ENCODE measurements around the gene C1orf226.

C1orf226 gene

DNA sequence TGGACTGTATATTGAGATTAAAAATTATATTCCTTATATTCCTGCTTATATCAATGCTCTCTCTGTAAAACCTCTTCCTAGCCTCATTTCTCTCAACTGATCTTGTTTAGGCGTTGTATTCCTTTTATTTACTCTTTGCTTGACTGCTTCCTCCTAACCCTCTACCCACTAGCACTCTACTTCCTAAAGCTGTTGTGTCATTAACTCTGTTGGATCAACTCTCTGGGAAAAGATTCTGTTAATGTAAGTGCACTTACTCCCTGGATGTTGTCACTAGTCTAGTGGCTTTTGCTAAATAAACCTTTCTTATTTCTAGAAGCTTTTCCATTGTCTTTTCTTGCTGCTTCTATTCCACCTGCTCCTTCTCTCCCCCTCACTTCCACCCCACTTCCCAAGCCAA lies 11.4 kb upstream of the C1orf226 start:
- no peak for DNase-seq (ENCODE audit: low read depth)
- no peak overlapping the region for H3K4me3 ChIP-seq (ENCODE audit: low read depth, low read length)
- TF ChIP-seq, protein P1, sequence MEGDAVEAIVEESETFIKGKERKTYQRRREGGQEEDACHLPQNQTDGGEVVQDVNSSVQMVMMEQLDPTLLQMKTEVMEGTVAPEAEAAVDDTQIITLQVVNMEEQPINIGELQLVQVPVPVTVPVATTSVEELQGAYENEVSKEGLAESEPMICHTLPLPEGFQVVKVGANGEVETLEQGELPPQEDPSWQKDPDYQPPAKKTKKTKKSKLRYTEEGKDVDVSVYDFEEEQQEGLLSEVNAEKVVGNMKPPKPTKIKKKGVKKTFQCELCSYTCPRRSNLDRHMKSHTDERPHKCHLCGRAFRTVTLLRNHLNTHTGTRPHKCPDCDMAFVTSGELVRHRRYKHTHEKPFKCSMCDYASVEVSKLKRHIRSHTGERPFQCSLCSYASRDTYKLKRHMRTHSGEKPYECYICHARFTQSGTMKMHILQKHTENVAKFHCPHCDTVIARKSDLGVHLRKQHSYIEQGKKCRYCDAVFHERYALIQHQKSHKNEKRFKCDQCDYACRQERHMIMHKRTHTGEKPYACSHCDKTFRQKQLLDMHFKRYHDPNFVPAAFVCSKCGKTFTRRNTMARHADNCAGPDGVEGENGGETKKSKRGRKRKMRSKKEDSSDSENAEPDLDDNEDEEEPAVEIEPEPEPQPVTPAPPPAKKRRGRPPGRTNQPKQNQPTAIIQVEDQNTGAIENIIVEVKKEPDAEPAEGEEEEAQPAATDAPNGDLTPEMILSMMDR (conservative IDR thresholded peaks at IDR 0.05; ENCODE audit: low read depth, low read length) = no peak

DNA sequence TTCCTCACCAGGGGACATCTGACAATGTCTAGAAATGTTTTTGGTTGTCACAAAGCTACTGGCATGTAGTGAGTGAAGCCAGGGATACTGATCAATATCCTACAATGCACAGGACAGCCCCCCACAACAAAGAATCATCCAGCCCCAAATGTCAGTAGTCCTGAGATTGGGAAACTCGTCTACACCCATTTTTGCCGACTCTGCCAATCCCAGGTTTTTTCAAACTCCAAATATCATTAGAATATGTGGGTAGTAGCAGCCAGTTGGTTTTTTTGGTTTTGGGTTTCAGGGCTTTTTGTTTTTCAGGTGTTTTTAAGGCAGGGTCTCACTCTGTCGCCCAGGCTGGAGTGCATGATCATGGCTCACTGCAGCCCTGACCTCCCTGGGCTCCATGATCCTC lies 10.8 kb upstream of the C1orf226 start:
- TF ChIP-seq, protein P1 (conservative IDR thresholded peaks at IDR 0.05; ENCODE audit: low read depth, low read length) = no peak
- H3K4me3 ChIP-seq (ENCODE audit: low read depth, low read length) = no peak overlapping the region
- DNase-seq (ENCODE audit: low read depth) = no peak

DNA sequence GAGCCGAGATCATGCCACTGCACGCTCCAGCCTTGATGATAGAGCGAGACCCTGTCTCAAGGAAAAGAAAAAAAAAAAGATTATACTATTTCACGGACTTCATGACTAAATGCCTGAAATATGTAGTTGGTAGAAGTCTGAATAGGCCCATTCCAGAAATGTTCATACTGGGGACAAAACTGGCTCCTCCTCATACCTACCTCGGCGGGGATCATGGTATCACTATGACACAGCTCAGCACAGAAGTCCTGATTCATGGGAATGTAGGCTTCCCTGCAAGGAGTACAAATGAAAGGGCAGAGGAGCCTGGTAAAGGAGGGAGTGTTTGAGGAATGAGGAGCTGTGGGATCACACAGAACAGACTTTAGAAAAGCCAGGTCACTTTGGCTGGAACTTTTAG lies 9.9 kb upstream of the C1orf226 start:
- TF ChIP-seq, protein P1 (conservative IDR thresholded peaks at IDR 0.05; ENCODE audit: low read depth, low read length) = no peak

DNA sequence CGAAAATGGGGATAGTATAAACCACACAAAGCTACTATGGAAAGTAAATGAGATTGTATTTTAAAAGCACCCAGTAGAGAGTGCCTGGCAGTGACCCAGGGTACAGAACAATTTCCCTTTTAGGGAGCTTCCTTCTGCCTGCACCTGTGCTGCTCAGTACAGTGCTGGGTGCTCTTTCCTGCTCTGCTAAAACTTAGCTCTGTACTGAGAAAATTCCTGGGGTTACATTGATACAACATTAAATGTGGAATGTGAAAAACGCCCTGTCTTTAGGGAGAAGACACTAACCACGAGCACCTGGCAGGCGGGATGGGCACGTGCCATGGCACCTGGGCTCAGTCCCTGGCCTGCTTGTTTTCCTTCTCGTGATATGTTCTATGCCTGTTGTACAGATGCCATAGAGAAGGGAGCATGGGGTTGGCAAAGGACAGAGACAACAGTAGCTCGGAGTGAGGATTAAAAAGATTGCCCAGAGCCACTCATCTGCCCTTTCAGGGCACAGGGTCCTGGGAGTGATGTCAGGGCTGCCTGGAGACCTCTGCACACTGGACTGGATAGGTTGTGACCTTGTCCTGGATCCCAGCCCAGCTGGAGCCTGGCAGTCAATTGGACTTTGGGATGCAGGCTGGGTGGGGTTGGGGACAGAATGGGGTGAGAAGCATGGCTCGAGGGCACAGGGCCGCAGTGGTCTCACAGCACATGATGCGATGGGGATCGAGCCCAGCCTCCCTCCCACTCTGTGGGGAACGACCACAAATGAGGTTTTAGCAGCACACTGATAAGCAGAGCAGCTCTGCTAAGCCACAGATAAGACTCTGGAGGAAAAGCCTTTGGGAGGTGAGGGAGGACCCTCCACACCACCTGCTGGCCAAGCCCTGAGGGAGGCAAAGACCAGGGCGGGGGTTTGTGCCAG lies 9.1 kb upstream of the C1orf226 start:
- TF ChIP-seq, protein P1 (conservative IDR thresholded peaks at IDR 0.05; ENCODE audit: low read depth, low read length) = no peak
- DNase-seq (ENCODE audit: low read depth) = no peak
- H3K4me3 ChIP-seq (ENCODE audit: low read depth, low read length) = no peak overlapping the region

More for the DNA sequence above, 9.9 kb upstream of the C1orf226 start:
- H3K4me3 ChIP-seq (ENCODE audit: low read depth, low read length) = no peak overlapping the region
- peak; percentile 48 for DNase-seq (ENCODE audit: low read depth)

DNA sequence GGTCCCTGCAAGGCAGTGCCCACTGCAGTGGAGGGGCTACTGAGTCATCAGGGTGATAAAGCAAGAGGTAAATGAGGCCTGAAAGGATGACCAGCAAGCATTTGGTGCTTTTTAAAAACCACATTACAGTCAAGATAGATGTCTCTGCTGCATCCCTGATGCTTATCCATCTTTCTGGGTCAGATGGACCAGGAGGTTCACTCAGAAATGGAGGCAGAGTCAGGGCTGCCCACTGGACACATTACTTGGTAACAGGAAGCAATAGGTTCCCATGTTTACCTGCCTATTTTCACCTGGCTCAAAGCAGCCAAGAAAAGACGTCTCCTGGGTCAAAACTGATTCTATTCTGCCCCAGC lies 8.5 kb upstream of the C1orf226 start:
- H3K4me3 ChIP-seq (ENCODE audit: low read depth, low read length) = no peak overlapping the region
- TF ChIP-seq, protein P1 (conservative IDR thresholded peaks at IDR 0.05; ENCODE audit: low read depth, low read length) = no peak
- no peak for DNase-seq (ENCODE audit: low read depth)

DNA sequence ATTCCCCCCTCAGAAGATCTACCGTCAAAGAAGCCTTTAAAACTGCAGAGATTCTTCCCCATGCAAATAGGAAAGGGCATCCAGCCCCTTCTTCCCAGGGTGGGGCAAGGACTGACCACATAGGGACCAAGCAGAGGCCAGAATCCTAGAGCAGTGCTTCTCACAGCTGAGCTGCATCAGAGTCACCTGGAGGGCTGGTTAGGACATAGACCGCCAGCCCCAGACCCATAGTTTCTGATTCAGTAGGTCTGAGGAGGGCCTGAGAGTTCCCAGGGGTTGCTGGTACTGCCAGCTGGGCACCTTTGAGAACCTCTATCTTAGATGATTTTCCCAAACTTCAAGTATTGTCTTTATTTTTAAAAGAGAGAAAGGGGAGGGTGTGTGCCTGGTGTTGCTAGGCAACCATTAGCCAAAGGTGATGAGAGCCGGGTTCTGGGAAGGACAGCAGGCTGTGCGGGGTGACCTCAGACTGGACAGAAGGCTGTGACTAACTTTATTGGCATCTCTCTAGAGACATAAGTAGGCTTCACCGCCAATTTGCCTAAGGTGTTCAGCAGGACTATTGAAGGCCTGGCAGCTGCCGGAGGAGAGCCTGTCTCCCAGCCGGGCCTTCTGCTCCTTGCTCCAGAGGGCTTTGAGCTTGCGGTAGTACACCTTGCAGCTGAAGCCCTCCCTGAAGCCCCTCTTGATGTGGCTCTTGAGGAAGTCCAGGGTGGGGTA lies 7.8 kb upstream of the C1orf226 start:
- peak; percentile 79 for DNase-seq (ENCODE audit: low read depth)
- H3K4me3 ChIP-seq (ENCODE audit: low read depth, low read length) = no peak overlapping the region
- TF ChIP-seq, protein P1 (conservative IDR thresholded peaks at IDR 0.05; ENCODE audit: low read depth, low read length) = no peak
